Lung (tissue), 16 donors: ENCODE measurements around the gene ADI1. TPM values are rescaled to one million over a fixed set of nuclear protein-coding genes. Genes with fewer than 3 reads are reported as not detected.

Experiments used
- ATAC-seq: fragments of 200-7000 bp; cut with Tn5 transposase; one replicate; pipeline ENCODE4 v1.9.1; 2020; ENCODE audit warnings: moderate number of reproducible peaks; ENCODE audit not compliant: insufficient read depth, low FRiP score
- DNase-seq, 3 donors: peaks; one replicate each; pipeline ENCODE4 v3.0.0-alpha.2; 2013 to 2017
- H3K27ac ChIP-seq, 2 donors: one replicate each; pipeline ENCODE4 v1.5.1; 2013; ENCODE audit warnings: mild to moderate bottlenecking in 2 of 2, moderate library complexity in 2 of 2, control low read depth in 1 of 2, inconsistent platforms in 1 of 2, low read depth in 1 of 2, low read length in 1 of 2
- H3K27me3 ChIP-seq, 3 donors: one replicate each; pipeline ENCODE4 v1.5.1; 2013; ENCODE audit warnings: low read length in 2 of 3; ENCODE audit not compliant: control insufficient read depth in 3 of 3, insufficient read depth in 3 of 3
- H3K36me3 ChIP-seq, 4 donors: one replicate each; pipeline ENCODE4 v1.5.1; 2013; ENCODE audit warnings: low read length in 4 of 4, mild to moderate bottlenecking in 1 of 4, moderate library complexity in 1 of 4; ENCODE audit not compliant: control insufficient read depth in 4 of 4, insufficient read depth in 4 of 4
- H3K4me1 ChIP-seq, 5 donors: one replicate each; pipeline ENCODE4 v1.5.1; 2013; ENCODE audit warnings: low read length in 5 of 5, mild to moderate bottlenecking in 2 of 5, moderate library complexity in 1 of 5; ENCODE audit not compliant: control insufficient read depth in 5 of 5, insufficient read depth in 5 of 5
- H3K4me3 ChIP-seq: one replicate; pipeline ENCODE4 v1.5.1; 2013; ENCODE audit warnings: mild to moderate bottlenecking, control low read depth, moderate library complexity
- H3K9ac ChIP-seq, 2 donors: one replicate each; pipeline ENCODE4 v1.5.1; 2013; ENCODE audit warnings: low read length in 2 of 2, control low read depth in 1 of 2; ENCODE audit not compliant: insufficient read depth in 1 of 2
- H3K9me3 ChIP-seq, 4 donors: one replicate each; pipeline ENCODE4 v1.5.1; 2013; ENCODE audit warnings: low read length in 3 of 4, mild to moderate bottlenecking in 1 of 4, moderate library complexity in 1 of 4; ENCODE audit not compliant: control insufficient read depth in 4 of 4, insufficient read depth in 3 of 4
- WGBS, 2 donors: extraction: QIAGEN DNeasy Blood & Tissue Kit; methylation state at CpG; one replicate each; pipeline ENCODE4 v1.1.7; 2013; 5-methylcytosine and 5-hydroxymethylcytosine counted together
- long read RNA-seq, 5 donors: transcript quantifications; one replicate each; lab custom pipeline, GENCODE V29; 2026
- polyA plus RNA-seq, 2 donors: library from polyadenylated mRNA; stranded (reverse); fragments of 200-250 nt; gene quantifications; one replicate each; pipeline ENCODE4 v1.2.1, GENCODE V29; 2013
- total RNA-seq, 2 donors: library from RNA; depleted of rRNA in 1 of 2; stranded (reverse); fragments of >200 nt in 1 of 2; gene quantifications; one replicate each; pipeline ENCODE4 v1.2.1, GENCODE V29; 2014 to 2021
- TF ChIP-seq, protein P1 (sequence below): IDR thresholded peaks from 2 replicates; pipeline ENCODE4 v1.5.1; 2012; ENCODE audit warnings: mild to moderate bottlenecking; ENCODE audit errors: control extremely low read depth, extremely low read depth
- donor health status: control.
- donor health status: control.
- donor health status: Bipolar disorder and iron deficiency.
- donor health status: healthy.
- donor health status: DM: yes; HTN: yes; CAD: no.

The ADI1 gene, protein sequence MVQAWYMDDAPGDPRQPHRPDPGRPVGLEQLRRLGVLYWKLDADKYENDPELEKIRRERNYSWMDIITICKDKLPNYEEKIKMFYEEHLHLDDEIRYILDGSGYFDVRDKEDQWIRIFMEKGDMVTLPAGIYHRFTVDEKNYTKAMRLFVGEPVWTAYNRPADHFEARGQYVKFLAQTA
- total RNA-seq: 10 to 100 TPM; 52.5 to 65.2 TPM
- 10 to 100 TPM; 46.8 to 59.3 TPM for polyA plus RNA-seq
- long read RNA-seq, donor 1, transcript ADI1-201 (4 exons, 2,391 nt): major isoform, 49 of 3,350 reads
- long read RNA-seq, donor 1, partial matches to known transcripts: 1,859 of 3,350 reads
- long read RNA-seq, donor 1, other reads (novel, unspliced or antisense): 1,442 of 3,350 reads
- long read RNA-seq, donor 2, transcript ADI1-201 (4 exons, 2,391 nt): major isoform, 17 of 30 reads
- long read RNA-seq, donor 2, partial matches to known transcripts: 13 of 30 reads
- long read RNA-seq, donor 2, other reads (novel, unspliced or antisense): 0 of 30 reads
- long read RNA-seq, donor 3, transcript ADI1-201 (4 exons, 2,391 nt): major isoform, 15 of 2,642 reads
- long read RNA-seq, donor 3, partial matches to known transcripts: 1,445 of 2,642 reads
- long read RNA-seq, donor 3, other reads (novel, unspliced or antisense): 1,182 of 2,642 reads
- long read RNA-seq, donor 4, transcript ADI1-201 (4 exons, 2,391 nt): major isoform, 9 of 19 reads
- long read RNA-seq, donor 4, partial matches to known transcripts: 5 of 19 reads
- long read RNA-seq, donor 4, other reads (novel, unspliced or antisense): 5 of 19 reads
- long read RNA-seq, donor 5, transcript ADI1-201 (4 exons, 2,391 nt): major isoform, 37 of 37 reads
- long read RNA-seq, donor 5, partial matches to known transcripts: 0 of 37 reads
- long read RNA-seq, donor 5, other reads (novel, unspliced or antisense): 0 of 37 reads

- Histone ChIP-seq H3K4me1 (peaks cover 9 to 33% (median 16%) of the 10 kb centered on the region in 5 donors), H3K9ac (peak within 1 kb of the TSS; percentile 57 to 66), H3K4me3 (peak within 1 kb of the TSS; percentile 86), H3K27ac (peak within 1 kb of the TSS; percentile 98 to 99), H3K27me3 (no peaks in the 10 kb centered on the region), H3K9me3 (no peaks in the 10 kb centered on the region), H3K36me3 (peaks cover 0 to 2% (median 0%) of the 10 kb centered on the region in 4 donors)
- peak; percentile 82 to 87 (median 85) for DNase-seq
- WGBS, 2 donors: 2% methylated on average over 74 to 76 of the region's 76 CpGs
- ATAC-seq: peak; percentile 85
- TF ChIP-seq, protein P1, sequence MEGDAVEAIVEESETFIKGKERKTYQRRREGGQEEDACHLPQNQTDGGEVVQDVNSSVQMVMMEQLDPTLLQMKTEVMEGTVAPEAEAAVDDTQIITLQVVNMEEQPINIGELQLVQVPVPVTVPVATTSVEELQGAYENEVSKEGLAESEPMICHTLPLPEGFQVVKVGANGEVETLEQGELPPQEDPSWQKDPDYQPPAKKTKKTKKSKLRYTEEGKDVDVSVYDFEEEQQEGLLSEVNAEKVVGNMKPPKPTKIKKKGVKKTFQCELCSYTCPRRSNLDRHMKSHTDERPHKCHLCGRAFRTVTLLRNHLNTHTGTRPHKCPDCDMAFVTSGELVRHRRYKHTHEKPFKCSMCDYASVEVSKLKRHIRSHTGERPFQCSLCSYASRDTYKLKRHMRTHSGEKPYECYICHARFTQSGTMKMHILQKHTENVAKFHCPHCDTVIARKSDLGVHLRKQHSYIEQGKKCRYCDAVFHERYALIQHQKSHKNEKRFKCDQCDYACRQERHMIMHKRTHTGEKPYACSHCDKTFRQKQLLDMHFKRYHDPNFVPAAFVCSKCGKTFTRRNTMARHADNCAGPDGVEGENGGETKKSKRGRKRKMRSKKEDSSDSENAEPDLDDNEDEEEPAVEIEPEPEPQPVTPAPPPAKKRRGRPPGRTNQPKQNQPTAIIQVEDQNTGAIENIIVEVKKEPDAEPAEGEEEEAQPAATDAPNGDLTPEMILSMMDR: no peak
Observed at GRCh38 chr2:3519255-3520205, at the start of gene ADI1. TSS of gene ADI1 (minus strand) at chr2:3519531. CDS start at chr2:3519487, 44 bp downstream.

- Histone ChIP-seq H3K9ac (no peak overlapping the region), H3K27ac (no peak overlapping the region), H3K4me1 (no peaks in the 10 kb centered on the region), H3K4me3 (no peak overlapping the region), H3K36me3 (peaks cover 0 to 2% (median 0%) of the 10 kb centered on the region in 4 donors), H3K27me3 (no peaks in the 10 kb centered on the region), H3K9me3 (no peaks in the 10 kb centered on the region)
- no peak for DNase-seq
- 94 to 95% methylated on average over 9 of the region's 9 CpGs for WGBS, 2 donors
- ATAC-seq: no peak
- TF ChIP-seq, protein P1: no peak
Observed at GRCh38 chr2:3566806-3567205, 47.5 kb upstream of the ADI1 start.

DNA sequence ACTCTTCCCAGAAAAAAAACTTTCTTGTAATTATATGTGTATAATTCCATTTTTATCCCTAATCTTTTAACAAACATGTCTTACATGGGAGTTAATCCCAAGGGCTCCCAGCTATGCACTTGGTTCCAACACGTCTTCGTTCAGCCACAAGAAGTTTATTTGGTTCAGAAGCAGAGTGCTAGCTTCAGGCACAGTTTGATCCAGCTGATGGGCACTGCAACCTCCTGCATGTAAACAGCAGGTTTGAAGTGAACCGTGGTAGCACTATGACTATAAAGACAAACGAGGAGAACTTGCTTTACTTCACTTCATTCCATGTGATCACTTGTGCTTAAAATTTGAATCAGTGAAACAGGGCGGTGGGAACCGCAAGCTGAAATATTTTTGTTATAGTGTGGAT lies 45.8 kb upstream of the ADI1 start:
- H3K9ac ChIP-seq: no peak overlapping the region
- ATAC-seq: no peak
- H3K27me3 ChIP-seq: no peaks in the 10 kb centered on the region
- H3K36me3 ChIP-seq: peaks cover 0 to 2% (median 0%) of the 10 kb centered on the region in 4 donors
- TF ChIP-seq, protein P1: no peak
- no peaks in the 10 kb centered on the region for H3K4me1 ChIP-seq
- no peak for DNase-seq
- no peak overlapping the region for H3K27ac ChIP-seq
- 72 to 95% methylated on average over 6 of the region's 6 CpGs for WGBS, 2 donors
- no peak overlapping the region for H3K4me3 ChIP-seq
- H3K9me3 ChIP-seq: no peaks in the 10 kb centered on the region
